Chondrocyte (in vitro differentiated cells): ENCODE data around the gene ATAD3B. TPM values are rescaled to one million over a fixed set of nuclear protein-coding genes. Genes with fewer than 3 reads are reported as not detected.

ENCODE experiments used
- DNase-seq: peaks from one replicate; pipeline ENCODE4 v3.0.0; 2021; ENCODE audit warnings: mixed read lengths, low spot score
- H3K27ac Mint-ChIP-seq: one replicate; pipeline ENCODE4 v1.8.0; 2021; ENCODE audit warnings: mild to moderate bottlenecking, moderate library complexity, mixed read lengths; ENCODE audit not compliant: unreplicated experiment
- H3K27me3 Mint-ChIP-seq: 2 replicates; pipeline ENCODE4 v1.8.0; 2021; ENCODE audit warnings: low read depth, mixed read lengths
- H3K36me3 Mint-ChIP-seq: 2 replicates; pipeline ENCODE4 v1.8.0; 2021; ENCODE audit warnings: low read depth, mixed read lengths
- H3K4me1 Mint-ChIP-seq: 2 replicates; pipeline ENCODE4 v1.8.0; 2021; ENCODE audit warnings: low read depth, mild to moderate bottlenecking, mixed read lengths
- H3K4me3 Mint-ChIP-seq: one replicate; pipeline ENCODE4 v1.8.0; 2021; ENCODE audit warnings: mild to moderate bottlenecking, moderate library complexity, mixed read lengths; ENCODE audit not compliant: unreplicated experiment
- H3K9me3 Mint-ChIP-seq: 2 replicates; pipeline ENCODE4 v1.8.0; 2021; ENCODE audit warnings: low read depth, mixed read lengths
- CTCF ChIP-seq: fragments of 200-600 bp; sonication (generic); IDR thresholded peaks from 2 replicates; pipeline ENCODE4 v1.5.0; 2021; ENCODE audit warnings: antibody characterized with exemption, mild to moderate bottlenecking, moderate library complexity
- total RNA-seq: library from RNA; stranded (reverse); gene quantifications from 3 replicates; pipeline ENCODE4 v1.2.1, GENCODE V29; 2021

ATAD3B gene
- total RNA-seq, 1 donor from 2014 or later: 24.3 TPM

- Mint-ChIP-seq H3K27me3 (no peaks in the 10 kb centered on the region), H3K4me1 (peaks cover 39% of the 10 kb centered on the region), H3K27ac (no peak overlapping the region), H3K4me3 (peak overlapping the region; percentile 51), H3K9me3 (no peaks in the 10 kb centered on the region), H3K36me3 (no peaks in the 10 kb centered on the region)
- no peak for TF ChIP-seq CTCF
- no peak for DNase-seq
Observed at GRCh38 chr1:1434824-1435105, 36.8 kb upstream of the ATAD3B start.

DNA sequence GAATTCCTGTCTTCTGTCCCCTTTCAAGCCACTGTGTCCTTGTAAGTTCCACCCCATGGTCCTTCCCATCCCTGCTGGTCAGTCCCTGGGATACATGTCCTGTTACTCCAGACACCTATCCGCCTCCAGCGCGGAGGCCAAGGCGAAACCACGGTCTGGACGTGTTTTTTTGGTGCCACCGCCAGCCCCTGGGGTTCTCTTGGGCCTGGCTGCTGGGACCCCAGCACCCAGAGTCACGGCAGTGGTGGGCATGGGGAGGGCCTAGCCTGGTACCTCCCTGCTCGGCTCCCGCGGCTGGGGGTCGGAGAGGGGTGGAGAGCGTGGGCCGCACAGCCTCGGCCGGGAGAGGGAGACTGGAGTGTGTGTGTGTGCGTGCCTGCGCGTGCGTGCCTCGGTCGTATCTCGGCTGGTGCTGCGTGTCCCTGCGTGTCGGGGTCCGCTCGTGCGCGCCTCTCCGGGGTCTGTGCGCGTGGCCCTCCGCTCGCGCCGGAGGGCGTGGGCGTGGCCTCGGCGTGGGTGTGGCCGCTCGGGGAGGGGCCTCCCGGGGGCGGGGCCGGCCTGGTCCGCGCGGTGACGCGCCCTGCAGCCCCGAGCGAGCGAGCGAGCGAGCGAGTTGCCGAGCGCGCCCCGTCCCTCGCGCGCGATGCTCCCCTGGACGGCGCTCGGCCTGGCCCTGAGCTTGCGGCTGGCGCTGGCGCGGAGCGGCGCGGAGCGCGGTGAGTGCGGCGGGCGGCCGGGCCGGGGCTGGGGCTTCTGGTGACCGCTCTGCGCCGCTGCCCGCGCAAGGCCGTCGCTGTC lies 36.3 kb upstream of the ATAD3B start, which contains the start of gene VWA1:
Gene VWA1, plus strand, starts transcription at position 585 of the 798 bp plus-strand sequence. Its CDS starts 59 bp downstream, at position 644.
- H3K27ac Mint-ChIP-seq: no peak within 1 kb of the TSS
- peaks cover 33% of the 10 kb centered on the region for H3K4me1 Mint-ChIP-seq
- peak within 1 kb of the TSS; percentile 67 for H3K4me3 Mint-ChIP-seq
- H3K27me3 Mint-ChIP-seq: no peaks in the 10 kb centered on the region
- no peaks in the 10 kb centered on the region for H3K36me3 Mint-ChIP-seq
- no peak for DNase-seq
- H3K9me3 Mint-ChIP-seq: no peaks in the 10 kb centered on the region
- TF ChIP-seq CTCF: peak; percentile 25

GRCh38 chr1:1435911-1436629 lies 35.5 kb upstream of the ATAD3B start:
- no peak for DNase-seq
- Mint-ChIP-seq H3K27ac (no peak overlapping the region), H3K27me3 (no peaks in the 10 kb centered on the region), H3K9me3 (no peaks in the 10 kb centered on the region), H3K36me3 (no peaks in the 10 kb centered on the region), H3K4me3 (peak overlapping the region; percentile 67), H3K4me1 (peaks cover 32% of the 10 kb centered on the region)
- TF ChIP-seq CTCF: no peak

DNA sequence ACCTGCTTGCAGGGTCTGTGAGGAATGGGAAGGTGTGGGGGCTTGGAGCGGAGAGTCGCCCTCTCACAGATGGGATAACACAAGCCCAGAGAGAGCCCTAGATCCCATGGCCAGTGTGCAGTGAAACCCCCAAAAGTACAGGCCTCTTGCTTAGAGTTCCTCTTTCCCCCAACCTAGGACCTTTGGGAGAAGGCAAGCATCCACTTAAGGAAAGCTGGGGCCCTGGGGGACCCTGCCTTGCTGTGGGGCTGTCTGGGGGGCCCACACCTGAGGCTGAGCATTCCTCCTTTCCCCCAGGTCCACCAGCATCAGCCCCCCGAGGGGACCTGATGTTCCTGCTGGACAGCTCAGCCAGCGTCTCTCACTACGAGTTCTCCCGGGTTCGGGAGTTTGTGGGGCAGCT lies 34.9 kb upstream of the ATAD3B start:
- Mint-ChIP-seq H3K27ac (no peak overlapping the region), H3K4me3 (peak overlapping the region; percentile 67), H3K27me3 (no peaks in the 10 kb centered on the region), H3K9me3 (no peaks in the 10 kb centered on the region), H3K36me3 (no peaks in the 10 kb centered on the region), H3K4me1 (peaks cover 27% of the 10 kb centered on the region)
- DNase-seq: no peak
- TF ChIP-seq CTCF: no peak

GRCh38 chr1:1437033-1437903 lies 34.3 kb upstream of the ATAD3B start:
- Mint-ChIP-seq H3K27me3 (no peaks in the 10 kb centered on the region), H3K36me3 (no peaks in the 10 kb centered on the region), H3K27ac (no peak overlapping the region), H3K9me3 (no peaks in the 10 kb centered on the region), H3K4me1 (peaks cover 21% of the 10 kb centered on the region), H3K4me3 (no peak overlapping the region)
- DNase-seq: no peak
- no peak for TF ChIP-seq CTCF
